Measurements from ENCODE around the gene SNX27. TPM values are rescaled to one million over a fixed set of nuclear protein-coding genes. Genes with fewer than 3 reads are reported as not detected.

Gene SNX27
- total RNA-seq, 1 donor from 2014 or later = 33.7 TPM

GRCh38 chr1:151686561-151686960, 74.7 kb downstream of the SNX27 start:
- DNase-seq (no peak), ATAC-seq (no peak)
- intact Hi-C loops (cut with micrococcal nuclease) = no loop called here

- peak; percentile 72 for ATAC-seq
- intact Hi-C loops (cut with micrococcal nuclease) = no loop called here
- no peak for DNase-seq
Measured at GRCh38 chr1:151689494-151689893, 77.6 kb downstream of the SNX27 start.

GRCh38 chr1:151692226-151692625, 80.4 kb downstream of the SNX27 start:
- DNase-seq (no peak), ATAC-seq (no peak)
- intact Hi-C loops (cut with micrococcal nuclease) = loop anchor here (5.0 kb wide), 1 partner anchor 45 kb away; no protein-coding TSS in a partner anchor

GRCh38 chr1:151693057-151693651, 81.3 kb downstream of the SNX27 start:
- DNase-seq (no peak), ATAC-seq (peak; percentile 34)
- intact Hi-C loops (cut with micrococcal nuclease) = loop anchor here (5.0 kb wide), 1 partner anchor 44 kb away; no protein-coding TSS in a partner anchor

GRCh38 chr1:151701515-151701914, 89.7 kb downstream of the SNX27 start:
- intact Hi-C loops (cut with micrococcal nuclease) = no loop called here
- DNase-seq (no peak), ATAC-seq (no peak)

- intact Hi-C loops (cut with micrococcal nuclease) = no loop called here
- no peak for ATAC-seq
- no peak for DNase-seq
Measured at GRCh38 chr1:151702936-151703335, 91.1 kb downstream of the SNX27 start.

- ATAC-seq (no peak), DNase-seq (no peak)
- intact Hi-C loops (cut with micrococcal nuclease) = no loop called here
Measured at GRCh38 chr1:151703813-151704212, 92.0 kb downstream of the SNX27 start.

GRCh38 chr1:151704246-151704645, 92.4 kb downstream of the SNX27 start:
- ATAC-seq (no peak), DNase-seq (no peak)
- intact Hi-C loops (cut with micrococcal nuclease) = no loop called here

GRCh38 chr1:151705146-151705545, 93.3 kb downstream of the SNX27 start:
- ATAC-seq = no peak
- DNase-seq = no peak
- intact Hi-C loops (cut with micrococcal nuclease) = no loop called here

GRCh38 chr1:151705753-151706463, 94.1 kb downstream of the SNX27 start:
- ATAC-seq = no peak
- intact Hi-C loops (cut with micrococcal nuclease) = no loop called here
- DNase-seq = no peak

GRCh38 chr1:151706464-151707415, 94.9 kb downstream of the SNX27 start:
- DNase-seq = no peak
- intact Hi-C loops (cut with micrococcal nuclease) = no loop called here

GRCh38 chr1:151707541-151708065, 95.8 kb downstream of the SNX27 start:
- DNase-seq (no peak), ATAC-seq (no peak)
- intact Hi-C loops (cut with micrococcal nuclease) = no loop called here

More at GRCh38 chr1:151706464-151707415, 94.9 kb downstream of the SNX27 start:
- no peak for ATAC-seq

- ATAC-seq = no peak
- DNase-seq = no peak
- intact Hi-C loops (cut with micrococcal nuclease) = no loop called here
Measured at GRCh38 chr1:151708891-151709290, 97.0 kb downstream of the SNX27 start.

- DNase-seq = no peak
- intact Hi-C loops (cut with micrococcal nuclease) = no loop called here
- no peak for ATAC-seq
Measured at GRCh38 chr1:151710187-151710840, 98.5 kb downstream of the SNX27 start.

- no peak for DNase-seq
- intact Hi-C loops (cut with micrococcal nuclease) = no loop called here
- no peak for ATAC-seq
Measured at GRCh38 chr1:151711044-151711800, 99.4 kb downstream of the SNX27 start.

GRCh38 chr1:151711951-151712350, 100.1 kb downstream of the SNX27 start:
- DNase-seq (no peak), ATAC-seq (no peak)
- intact Hi-C loops (cut with micrococcal nuclease) = no loop called here

GRCh38 chr1:151713044-151713443, 101.2 kb downstream of the SNX27 start:
- DNase-seq (no peak), ATAC-seq (no peak)
- intact Hi-C loops (cut with micrococcal nuclease) = no loop called here

- ATAC-seq = no peak
- intact Hi-C loops (cut with micrococcal nuclease) = no loop called here
- DNase-seq = no peak
Measured at GRCh38 chr1:151713874-151714273, 102.0 kb downstream of the SNX27 start.

Measured in left ventricle myocardium superior (tissue), 1 donor.